ENCODE data around the gene LMBR1. TPM values are rescaled to one million over a fixed set of nuclear protein-coding genes. Genes with fewer than 3 reads are reported as not detected.

Gene LMBR1
- polyA plus RNA-seq, 3 donors: 14.8 to 24.4 (median 21.2) TPM

DNA sequence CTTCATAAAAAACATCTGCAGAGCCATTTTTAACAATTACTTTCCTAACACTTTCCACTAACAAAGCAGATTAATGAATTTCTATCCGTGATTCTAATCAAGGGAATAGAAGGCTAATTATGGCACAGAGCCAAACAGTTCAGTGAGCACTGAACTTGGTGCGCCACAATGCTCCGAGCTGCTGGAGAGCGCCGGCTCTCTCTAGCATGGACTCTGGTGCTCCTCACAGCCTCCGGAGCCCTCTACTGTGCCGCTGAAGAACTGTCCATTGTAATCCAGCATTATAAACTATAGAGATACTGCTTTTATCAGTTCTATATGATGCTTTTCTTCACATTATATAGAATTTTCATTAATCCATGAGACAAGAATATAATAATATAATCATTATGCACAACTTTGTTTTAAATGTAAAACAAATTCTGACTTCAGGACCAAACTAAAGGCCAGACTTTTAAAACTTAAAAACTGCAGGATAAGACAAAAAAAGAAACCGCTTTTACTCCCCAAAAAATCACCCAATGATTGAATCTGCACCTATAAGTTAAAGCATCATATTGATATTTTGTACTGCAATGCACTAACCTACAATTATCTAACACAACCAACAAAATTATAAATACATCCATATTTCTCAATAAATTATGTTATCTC, 128.8 kb downstream of the LMBR1 start:
- 100% methylated on average over 2 of the region's 8 CpGs for WGBS (ENCODE audit: insufficient coverage)
- TF ChIP-seq, protein P1, sequence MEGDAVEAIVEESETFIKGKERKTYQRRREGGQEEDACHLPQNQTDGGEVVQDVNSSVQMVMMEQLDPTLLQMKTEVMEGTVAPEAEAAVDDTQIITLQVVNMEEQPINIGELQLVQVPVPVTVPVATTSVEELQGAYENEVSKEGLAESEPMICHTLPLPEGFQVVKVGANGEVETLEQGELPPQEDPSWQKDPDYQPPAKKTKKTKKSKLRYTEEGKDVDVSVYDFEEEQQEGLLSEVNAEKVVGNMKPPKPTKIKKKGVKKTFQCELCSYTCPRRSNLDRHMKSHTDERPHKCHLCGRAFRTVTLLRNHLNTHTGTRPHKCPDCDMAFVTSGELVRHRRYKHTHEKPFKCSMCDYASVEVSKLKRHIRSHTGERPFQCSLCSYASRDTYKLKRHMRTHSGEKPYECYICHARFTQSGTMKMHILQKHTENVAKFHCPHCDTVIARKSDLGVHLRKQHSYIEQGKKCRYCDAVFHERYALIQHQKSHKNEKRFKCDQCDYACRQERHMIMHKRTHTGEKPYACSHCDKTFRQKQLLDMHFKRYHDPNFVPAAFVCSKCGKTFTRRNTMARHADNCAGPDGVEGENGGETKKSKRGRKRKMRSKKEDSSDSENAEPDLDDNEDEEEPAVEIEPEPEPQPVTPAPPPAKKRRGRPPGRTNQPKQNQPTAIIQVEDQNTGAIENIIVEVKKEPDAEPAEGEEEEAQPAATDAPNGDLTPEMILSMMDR (IDR thresholded peaks at IDR 0.05): no peak
- Mint-ChIP-seq H3K9me3 (peaks cover 6 to 18% (median 13%) of the 10 kb centered on the region in 7 donors), H3K4me1 (no peaks in the 10 kb centered on the region), H3K27ac (no peak overlapping the region), H3K4me3 (no peak overlapping the region), H3K27me3 (ENCODE audit: low read depth in 3 of 3) (no peaks in the 10 kb centered on the region), H3K36me3 (peaks cover 40 to 46% of the 10 kb centered on the region in 2 donors)
- Histone ChIP-seq H3K27ac (ENCODE audit: low read depth in 1 of 2, low read length in 2 of 2) (no peak overlapping the region), H3K4me3 (replicated peaks in 1 of 3; ENCODE audit: low read depth in 2 of 3, low read length in 3 of 3) (no peak overlapping the region), H3K9me3 (replicated peaks in 1 of 2; ENCODE audit: control insufficient read depth in 1 of 2, insufficient read depth in 1 of 2, low read length in 2 of 2) (peaks cover 8 to 12% of the 10 kb centered on the region in 2 donors), H3K9ac (ENCODE audit: insufficient read depth, low read length, poor library complexity, severe bottlenecking) (no peak overlapping the region), H3K4me2 (replicated peaks; ENCODE audit: extremely low read depth, low read length, poor library complexity, severe bottlenecking) (no peak overlapping the region), H2AFZ (ENCODE audit: insufficient read depth, low read depth, low read length, poor library complexity, severe bottlenecking) (no peak overlapping the region), H3K4me1 (ENCODE audit: control insufficient read depth in 1 of 2, insufficient read depth in 2 of 2, low read length in 2 of 2) (no peaks in the 10 kb centered on the region), H3K79me2 (ENCODE audit: insufficient read depth, low read length) (no peaks in the 10 kb centered on the region), H3K27me3 (ENCODE audit: control insufficient read depth in 2 of 2, insufficient read depth in 2 of 2, low read length in 2 of 2) (no peaks in the 10 kb centered on the region), H4K20me1 (ENCODE audit: insufficient read depth, low read length) (no peaks in the 10 kb centered on the region), H3K36me3 (replicated peaks in 1 of 2; ENCODE audit: control insufficient read depth in 1 of 2, insufficient read depth in 2 of 2, low read length in 2 of 2) (peaks cover 21 to 43% of the 10 kb centered on the region in 2 donors)
- intact Hi-C loops (cut with micrococcal nuclease): no loop called here
- no peak for DNase-seq

DNA sequence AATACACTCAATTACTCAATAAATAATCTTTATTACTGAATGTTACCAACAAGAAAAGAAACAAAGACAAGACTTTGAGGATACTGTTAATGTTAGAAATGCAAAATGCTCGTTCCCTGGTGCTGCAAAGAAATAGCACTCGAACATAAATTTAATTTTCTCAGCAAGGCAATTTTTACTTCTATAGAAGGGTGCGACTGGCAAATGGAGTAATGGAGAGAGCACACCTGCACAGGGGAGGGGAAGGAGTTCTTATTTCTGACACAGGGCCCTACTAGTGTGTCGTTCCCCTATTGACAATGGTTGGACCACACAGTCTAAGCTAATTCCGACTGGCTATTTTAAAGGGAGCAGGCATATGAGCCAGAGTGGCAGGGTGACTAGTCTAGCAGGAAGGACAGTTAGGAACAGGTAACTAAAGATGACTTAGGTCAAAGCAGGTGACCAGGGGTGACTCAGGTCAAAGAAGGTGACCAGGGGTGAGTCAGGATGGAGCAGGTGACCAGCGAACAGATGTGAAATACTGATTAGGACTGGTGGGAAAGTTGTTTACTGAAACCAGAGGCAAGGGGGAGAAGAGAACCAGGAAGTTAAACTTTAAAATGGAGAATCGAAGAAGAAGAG, 133.3 kb downstream of the LMBR1 start:
- Histone ChIP-seq H2AFZ (ENCODE audit: insufficient read depth, low read depth, low read length, poor library complexity, severe bottlenecking) (no peak overlapping the region), H3K4me2 (replicated peaks; ENCODE audit: extremely low read depth, low read length, poor library complexity, severe bottlenecking) (no peak overlapping the region), H3K27ac (ENCODE audit: low read depth in 1 of 2, low read length in 2 of 2) (no peak overlapping the region), H3K4me1 (ENCODE audit: control insufficient read depth in 1 of 2, insufficient read depth in 2 of 2, low read length in 2 of 2) (no peaks in the 10 kb centered on the region), H3K27me3 (ENCODE audit: control insufficient read depth in 2 of 2, insufficient read depth in 2 of 2, low read length in 2 of 2) (no peaks in the 10 kb centered on the region), H3K9me3 (replicated peaks in 1 of 2; ENCODE audit: control insufficient read depth in 1 of 2, insufficient read depth in 1 of 2, low read length in 2 of 2) (peaks cover 8 to 15% of the 10 kb centered on the region in 2 donors), H3K79me2 (ENCODE audit: insufficient read depth, low read length) (no peaks in the 10 kb centered on the region), H3K4me3 (replicated peaks in 1 of 3; ENCODE audit: low read depth in 2 of 3, low read length in 3 of 3) (no peak overlapping the region), H3K9ac (ENCODE audit: insufficient read depth, low read length, poor library complexity, severe bottlenecking) (no peak overlapping the region), H3K36me3 (replicated peaks in 1 of 2; ENCODE audit: control insufficient read depth in 1 of 2, insufficient read depth in 2 of 2, low read length in 2 of 2) (peaks cover 34 to 67% of the 10 kb centered on the region in 2 donors), H4K20me1 (ENCODE audit: insufficient read depth, low read length) (no peaks in the 10 kb centered on the region)
- H3K27ac Mint-ChIP-seq: no peak overlapping the region
- H3K27me3 Mint-ChIP-seq (ENCODE audit: low read depth in 3 of 3): peaks cover 0 to 2% (median 0%) of the 10 kb centered on the region in 3 donors
- peaks cover 54 to 58% of the 10 kb centered on the region in 2 donors for H3K36me3 Mint-ChIP-seq
- no peak overlapping the region for H3K4me3 Mint-ChIP-seq
- WGBS (ENCODE audit: insufficient coverage): 95% methylated on average over 4 of the region's 7 CpGs
- no peak for DNase-seq
- peaks cover 10 to 15% (median 13%) of the 10 kb centered on the region in 7 donors for H3K9me3 Mint-ChIP-seq
- intact Hi-C loops (cut with micrococcal nuclease): no loop called here
- H3K4me1 Mint-ChIP-seq: no peaks in the 10 kb centered on the region
- TF ChIP-seq, protein P1 (IDR thresholded peaks at IDR 0.05): no peak

All from CD14-positive monocyte (primary cell).